Activated effector memory CD4-positive, alpha-beta T cell treated with Interleukin-2 at 50 U/mL for 16 hours (primary cell): Measurements from ENCODE around the gene PSG4.
"Not testable (repeated sequence)": the region's sequence is repeated elsewhere in the genome, so short reads cannot be mapped to it uniquely, and the experiment has no call there.

ENCODE experiments used
- DNase-seq: peaks from one replicate; pipeline ENCODE4 v3.0.0-alpha.2; 2020

Gene PSG4

GRCh38 chr19:43205471-43206105, at the start of gene PSG4:
PSG4 (minus strand) TSS chr19:43205638; CDS start chr19:43205536, 102 bp downstream.
- not testable (repeated sequence) for DNase-seq

GRCh38 chr19:43251428-43251827, 46.0 kb upstream of the PSG4 start:
- DNase-seq, result not testable (repeated sequence)

- not testable (repeated sequence) for DNase-seq
These were observed 44.9 kb upstream of the PSG4 start for GRCh38 chr19:43250296-43250695.

- not testable (repeated sequence) for DNase-seq
These were observed 43.2 kb upstream of the PSG4 start for GRCh38 chr19:43248635-43249002.

- DNase-seq, result not testable (repeated sequence)
These were observed 41.9 kb upstream of the PSG4 start for GRCh38 chr19:43247243-43247880.

GRCh38 chr19:43245848-43246247, 40.4 kb upstream of the PSG4 start:
- not testable (repeated sequence) for DNase-seq

- DNase-seq, result not testable (repeated sequence)
These were observed 36.8 kb upstream of the PSG4 start for GRCh38 chr19:43242211-43242610.

GRCh38 chr19:43238213-43238612, 32.8 kb upstream of the PSG4 start:
- not testable (repeated sequence) for DNase-seq

GRCh38 chr19:43235686-43236085, 30.2 kb upstream of the PSG4 start:
- not testable (repeated sequence) for DNase-seq

GRCh38 chr19:43229315-43229714, 23.9 kb upstream of the PSG4 start:
- no peak for DNase-seq

- not testable (repeated sequence) for DNase-seq
These were observed 23.3 kb upstream of the PSG4 start for GRCh38 chr19:43228730-43229129.

GRCh38 chr19:43226986-43227385, 21.5 kb upstream of the PSG4 start:
- DNase-seq, result not testable (repeated sequence)

GRCh38 chr19:43224855-43225253, 19.4 kb upstream of the PSG4 start:
- DNase-seq, result no peak

GRCh38 chr19:43224201-43224854, 18.9 kb upstream of the PSG4 start:
- DNase-seq, result not testable (repeated sequence)

- DNase-seq, result not testable (repeated sequence)
These were observed 16.5 kb upstream of the PSG4 start for GRCh38 chr19:43221891-43222290.

- not testable (repeated sequence) for DNase-seq
These were observed 13.7 kb upstream of the PSG4 start for GRCh38 chr19:43219136-43219535.

GRCh38 chr19:43215881-43216280, 10.4 kb upstream of the PSG4 start:
- DNase-seq, result not testable (repeated sequence)

- DNase-seq, result no peak
These were observed 2.6 kb upstream of the PSG4 start for GRCh38 chr19:43207991-43208390.

GRCh38 chr19:43207174-43207573, 1.7 kb upstream of the PSG4 start:
- not testable (repeated sequence) for DNase-seq

- DNase-seq, result not testable (repeated sequence)
These were observed 1.8 kb downstream of the PSG4 start for GRCh38 chr19:43203611-43204010.

- DNase-seq, result not testable (repeated sequence)
These were observed 3.5 kb downstream of the PSG4 start for GRCh38 chr19:43201891-43202290.

GRCh38 chr19:43201337-43201801, 4.1 kb downstream of the PSG4 start:
- DNase-seq, result not testable (repeated sequence)

- DNase-seq, result not testable (repeated sequence)
These were observed 6.6 kb downstream of the PSG4 start for GRCh38 chr19:43198686-43199419.
